Lower leg skin (tissue), 3 donors: Measurements from ENCODE around the gene CDK5R1.

ENCODE experiments used
- CTCF ChIP-seq, 3 donors: fragments of 450-650 bp; IDR thresholded peaks; one replicate each; pipeline ENCODE4 v1.5.1; 2016; ENCODE audit warnings: antibody characterized with exemption in 3 of 3, mild to moderate bottlenecking in 3 of 3, moderate library complexity in 2 of 3
- POLR2A ChIP-seq, 2 donors: fragments of 450-650 bp; IDR thresholded peaks; one replicate each; pipeline ENCODE4 v1.6.1; 2016 to 2017; ENCODE audit warnings: antibody characterized with exemption in 2 of 2, mild to moderate bottlenecking in 1 of 2, moderate library complexity in 1 of 2

DNA sequence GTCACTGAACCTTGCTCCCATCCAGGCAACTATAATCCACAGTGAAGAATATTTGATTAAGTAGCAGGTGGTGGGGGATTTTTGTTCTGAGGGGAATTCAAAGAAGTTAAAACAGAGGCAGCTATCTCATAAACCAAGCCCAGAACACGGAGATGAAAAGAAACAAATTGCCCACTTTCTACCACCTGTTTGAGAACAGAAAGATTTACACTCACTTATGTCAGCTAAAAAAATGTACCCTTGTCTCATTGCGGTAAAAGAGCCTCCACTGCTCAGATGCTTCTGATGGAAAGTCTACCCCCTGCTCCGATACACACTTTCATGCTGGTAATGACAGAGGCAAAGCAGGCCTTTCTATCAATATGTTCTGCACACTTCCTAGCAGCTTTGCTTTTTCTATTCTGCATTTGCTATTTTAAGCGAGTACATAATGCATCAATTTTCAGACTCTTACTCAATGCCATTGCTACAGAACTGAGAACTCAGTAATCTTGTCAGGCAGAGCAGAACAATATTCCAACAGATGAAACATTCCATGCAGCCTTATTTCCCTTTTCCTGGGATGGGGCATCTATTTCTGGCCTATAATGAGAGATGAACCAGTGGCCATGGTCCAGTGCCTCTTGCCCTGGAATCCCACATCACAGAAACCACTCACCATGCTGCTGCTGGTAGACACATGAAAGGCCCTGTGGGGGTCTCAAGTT is 29.0 kb downstream of the CDK5R1 start:
- TF ChIP-seq CTCF (IDR thresholded peaks at IDR 0.05) (no peak), POLR2A (IDR thresholded peaks at IDR 0.05) (no peak)
